ENCODE results near the gene STAC3.
"Not testable (repeated sequence)": the region's sequence is repeated elsewhere in the genome, so short reads cannot be mapped to it uniquely, and the experiment has no call there.

STAC3 gene

GRCh38 chr12:57250956-57251355 lies at the start of gene STAC3:
Gene STAC3, minus strand, starts transcription at chr12:57251187. Its CDS starts 1,551 bp downstream, at chr12:57249636.
- no peak for DNase-seq
- H3K27ac Mint-ChIP-seq, result peak within 1 kb of the TSS; percentile 12
- peaks cover 19% of the 10 kb centered on the region for H3K36me3 Mint-ChIP-seq (ENCODE audit: low read depth)
- H3K9me3 Mint-ChIP-seq, result no peaks in the 10 kb centered on the region
- no peak within 1 kb of the TSS for H3K4me3 Mint-ChIP-seq
- H3K27me3 Mint-ChIP-seq, result no peaks in the 10 kb centered on the region
- H3K4me1 Mint-ChIP-seq (ENCODE audit: low read depth), result peaks cover 6% of the 10 kb centered on the region

- Mint-ChIP-seq H3K4me1 (ENCODE audit: low read depth) (no peaks in the 10 kb centered on the region), H3K27ac (no peak overlapping the region), H3K27me3 (no peaks in the 10 kb centered on the region), H3K9me3 (no peaks in the 10 kb centered on the region), H3K4me3 (no peak overlapping the region), H3K36me3 (ENCODE audit: low read depth) (peaks cover 85% of the 10 kb centered on the region)
- DNase-seq, result no peak
Observed at GRCh38 chr12:57299514-57300016, 48.6 kb upstream of the STAC3 start.

GRCh38 chr12:57296291-57296690 lies 45.3 kb upstream of the STAC3 start:
- H3K27ac Mint-ChIP-seq, result peak overlapping the region; percentile 14

GRCh38 chr12:57282073-57282472 lies 31.1 kb upstream of the STAC3 start:
- not testable (repeated sequence) for H3K27me3 Mint-ChIP-seq, H3K4me3 Mint-ChIP-seq, DNase-seq, H3K27ac Mint-ChIP-seq, H3K9me3 Mint-ChIP-seq
- peaks cover 86% of the 10 kb centered on the region for H3K36me3 Mint-ChIP-seq (ENCODE audit: low read depth)
- H3K4me1 Mint-ChIP-seq (ENCODE audit: low read depth), result peaks cover 23% of the 10 kb centered on the region

More at GRCh38 chr12:57296291-57296690, 45.3 kb upstream of the STAC3 start:
- H3K9me3 Mint-ChIP-seq, result no peaks in the 10 kb centered on the region
- no peak overlapping the region for H3K4me3 Mint-ChIP-seq
- peaks cover 84% of the 10 kb centered on the region for H3K36me3 Mint-ChIP-seq (ENCODE audit: low read depth)
- H3K27me3 Mint-ChIP-seq, result no peaks in the 10 kb centered on the region
- DNase-seq, result no peak
- no peaks in the 10 kb centered on the region for H3K4me1 Mint-ChIP-seq (ENCODE audit: low read depth)

GRCh38 chr12:57280211-57281062 lies 29.4 kb upstream of the STAC3 start:
- peak overlapping the region; percentile 98 for H3K27ac Mint-ChIP-seq
- H3K36me3 Mint-ChIP-seq (ENCODE audit: low read depth), result peaks cover 82% of the 10 kb centered on the region
- no peaks in the 10 kb centered on the region for H3K9me3 Mint-ChIP-seq
- no peaks in the 10 kb centered on the region for H3K27me3 Mint-ChIP-seq
- DNase-seq, result peak; percentile 77
- peak overlapping the region; percentile 72 for H3K4me3 Mint-ChIP-seq
- H3K4me1 Mint-ChIP-seq (ENCODE audit: low read depth), result peaks cover 25% of the 10 kb centered on the region

GRCh38 chr12:57278465-57279381 lies 27.7 kb upstream of the STAC3 start:
- Mint-ChIP-seq H3K27me3 (no peaks in the 10 kb centered on the region), H3K4me1 (ENCODE audit: low read depth) (peaks cover 27% of the 10 kb centered on the region), H3K27ac (peak overlapping the region; percentile 65), H3K36me3 (ENCODE audit: low read depth) (peaks cover 86% of the 10 kb centered on the region), H3K9me3 (no peaks in the 10 kb centered on the region), H3K4me3 (no peak overlapping the region)
- DNase-seq, result no peak

GRCh38 chr12:57276935-57277563 lies 26.1 kb upstream of the STAC3 start:
- H3K4me3 Mint-ChIP-seq, result no peak overlapping the region
- peaks cover 27% of the 10 kb centered on the region for H3K4me1 Mint-ChIP-seq (ENCODE audit: low read depth)
- no peaks in the 10 kb centered on the region for H3K9me3 Mint-ChIP-seq
- H3K27me3 Mint-ChIP-seq, result no peaks in the 10 kb centered on the region
- H3K36me3 Mint-ChIP-seq (ENCODE audit: low read depth), result peaks cover 82% of the 10 kb centered on the region
- H3K27ac Mint-ChIP-seq, result no peak overlapping the region
- no peak for DNase-seq

- Mint-ChIP-seq H3K4me1 (ENCODE audit: low read depth) (peaks cover 26% of the 10 kb centered on the region), H3K36me3 (ENCODE audit: low read depth) (peaks cover 83% of the 10 kb centered on the region)
- not testable (repeated sequence) for DNase-seq, H3K27ac Mint-ChIP-seq, H3K27me3 Mint-ChIP-seq, H3K4me3 Mint-ChIP-seq, H3K9me3 Mint-ChIP-seq
Observed at GRCh38 chr12:57276233-57276632, 25.2 kb upstream of the STAC3 start.

- no peak overlapping the region for H3K4me3 Mint-ChIP-seq
- H3K36me3 Mint-ChIP-seq (ENCODE audit: low read depth), result peaks cover 77% of the 10 kb centered on the region
- H3K9me3 Mint-ChIP-seq, result no peaks in the 10 kb centered on the region
- no peaks in the 10 kb centered on the region for H3K27me3 Mint-ChIP-seq
- H3K4me1 Mint-ChIP-seq (ENCODE audit: low read depth), result peaks cover 6% of the 10 kb centered on the region
- DNase-seq, result no peak
- H3K27ac Mint-ChIP-seq, result no peak overlapping the region
Observed at GRCh38 chr12:57273516-57273915, 22.5 kb upstream of the STAC3 start.

- H3K9me3 Mint-ChIP-seq, result no peaks in the 10 kb centered on the region
- no peak for DNase-seq
- H3K4me3 Mint-ChIP-seq, result no peak overlapping the region
- H3K36me3 Mint-ChIP-seq (ENCODE audit: low read depth), result peaks cover 77% of the 10 kb centered on the region
- peaks cover 13% of the 10 kb centered on the region for H3K4me1 Mint-ChIP-seq (ENCODE audit: low read depth)
- no peaks in the 10 kb centered on the region for H3K27me3 Mint-ChIP-seq
- no peak overlapping the region for H3K27ac Mint-ChIP-seq
Observed at GRCh38 chr12:57272337-57273151, 21.6 kb upstream of the STAC3 start.

- Mint-ChIP-seq H3K9me3 (no peaks in the 10 kb centered on the region), H3K27me3 (no peaks in the 10 kb centered on the region), H3K4me1 (ENCODE audit: low read depth) (peaks cover 14% of the 10 kb centered on the region), H3K27ac (no peak overlapping the region), H3K4me3 (no peak overlapping the region), H3K36me3 (ENCODE audit: low read depth) (peaks cover 77% of the 10 kb centered on the region)
- no peak for DNase-seq
Observed at GRCh38 chr12:57270966-57271470, 20.0 kb upstream of the STAC3 start.

- peak; percentile 46 for DNase-seq
- no peaks in the 10 kb centered on the region for H3K27me3 Mint-ChIP-seq
- H3K36me3 Mint-ChIP-seq (ENCODE audit: low read depth), result peaks cover 69% of the 10 kb centered on the region
- H3K9me3 Mint-ChIP-seq, result no peaks in the 10 kb centered on the region
- H3K4me1 Mint-ChIP-seq (ENCODE audit: low read depth), result peaks cover 15% of the 10 kb centered on the region
- peak overlapping the region; percentile 89 for H3K27ac Mint-ChIP-seq
- no peak overlapping the region for H3K4me3 Mint-ChIP-seq
Observed at GRCh38 chr12:57268264-57268663, 17.3 kb upstream of the STAC3 start.

- H3K27me3 Mint-ChIP-seq, result no peaks in the 10 kb centered on the region
- peaks cover 15% of the 10 kb centered on the region for H3K4me1 Mint-ChIP-seq (ENCODE audit: low read depth)
- no peak for DNase-seq
- no peaks in the 10 kb centered on the region for H3K9me3 Mint-ChIP-seq
- H3K4me3 Mint-ChIP-seq, result no peak overlapping the region
- peak overlapping the region; percentile 77 for H3K27ac Mint-ChIP-seq
- H3K36me3 Mint-ChIP-seq (ENCODE audit: low read depth), result peaks cover 73% of the 10 kb centered on the region
Observed at GRCh38 chr12:57266681-57267080, 15.7 kb upstream of the STAC3 start.
